HEK293 (cell line): Measurements from ENCODE around the gene NFRKB.

Source experiments
- CTCF ChIA-PET: fragments of 350-600 bp; formaldehyde crosslinking; extraction: SDS; loops from one replicate; lab custom pipeline; 2021; ENCODE audit warnings: antibody characterized with exemption; lab: Yijun Ruan, JAX
- POLR2A ChIA-PET: fragments of 300-600 bp; formaldehyde crosslinking; extraction: SDS; loops from one replicate; lab custom pipeline; 2020; ENCODE audit warnings: antibody characterized with exemption, inconsistent platforms; lab: Yijun Ruan, JAX
- H3K27ac ChIP-seq: fragments of 200-500 bp; sonication (Bioruptor generic); 2 replicates; pipeline ENCODE4 v1.5.1; 2014; ENCODE audit warnings: low read depth, low read length, control low read depth, inconsistent platforms; ENCODE audit errors: extremely low read depth
- H3K36me3 ChIP-seq, 2 experiments: fragments of 200-500 bp in 1 of 2; sonication (Bioruptor generic) in 1 of 2; 1 replicate in 1 of 2; 2 replicates in 1 of 2; pipeline ENCODE4 v1.5.1; 2014 to 2017; ENCODE audit warnings: inconsistent platforms in 2 of 2, low read length in 2 of 2; ENCODE audit not compliant: control insufficient read depth in 2 of 2, insufficient read depth in 1 of 2
- H3K4me1 ChIP-seq: fragments of 200-500 bp; sonication (Bioruptor generic); 2 replicates; pipeline ENCODE4 v1.5.1; 2014; ENCODE audit warnings: mild to moderate bottlenecking, low read length, inconsistent platforms; ENCODE audit not compliant: control insufficient read depth, insufficient read depth
- H3K4me3 ChIP-seq: 2 replicates; pipeline ENCODE4 v1.5.1; 2011; ENCODE audit warnings: low read depth, mild to moderate bottlenecking, control low read depth, low read length, moderate library complexity
- H3K9me3 ChIP-seq: fragments of 200-500 bp; sonication (Bioruptor generic); 2 replicates; pipeline ENCODE4 v1.5.1; 2014; ENCODE audit warnings: low read depth, low read length, inconsistent platforms; ENCODE audit not compliant: control insufficient read depth, insufficient read depth
- KLF1 ChIP-seq: fragments of 450-650 bp; formaldehyde crosslinking; IDR thresholded peaks from 2 replicates; pipeline ENCODE4 v1.5.1; 2016; ENCODE audit warnings: missing biosample characterization, missing genetic modification characterization
- KLF16 ChIP-seq: fragments of 450-650 bp; formaldehyde crosslinking; IDR thresholded peaks from 2 replicates; pipeline ENCODE4 v1.5.1; 2017; ENCODE audit warnings: missing biosample characterization, missing genetic modification characterization
- REST ChIP-seq: fragments of 450-650 bp; formaldehyde crosslinking; IDR thresholded peaks from 2 replicates; pipeline ENCODE4 v1.5.1; 2016; ENCODE audit warnings: missing biosample characterization, missing genetic modification characterization
- SCRT1 ChIP-seq: fragments of 450-650 bp; formaldehyde crosslinking; IDR thresholded peaks from 2 replicates; pipeline ENCODE4 v1.5.1; 2016; ENCODE audit warnings: missing biosample characterization, missing genetic modification characterization, borderline replicate concordance
- ZBTB11 ChIP-seq: fragments of 450-650 bp; formaldehyde crosslinking; conservative IDR thresholded peaks from 2 replicates; pipeline ENCODE4 v1.5.1; 2016; ENCODE audit warnings: low read depth, missing biosample characterization, missing genetic modification characterization
- ZEB2 ChIP-seq: fragments of 450-650 bp; formaldehyde crosslinking; IDR thresholded peaks from 2 replicates; pipeline ENCODE4 v1.5.1; 2016; ENCODE audit warnings: missing biosample characterization, missing genetic modification characterization
- ZFHX2 ChIP-seq: fragments of 450-650 bp; formaldehyde crosslinking; conservative IDR thresholded peaks from 2 replicates; pipeline ENCODE4 v1.5.1; 2016; ENCODE audit warnings: missing biosample characterization, missing genetic modification characterization
- ZNF155 ChIP-seq: fragments of 450-650 bp; formaldehyde crosslinking; IDR thresholded peaks from 2 replicates; pipeline ENCODE4 v1.5.1; 2016; ENCODE audit warnings: missing biosample characterization, missing genetic modification characterization
- ZNF157 ChIP-seq: fragments of 450-650 bp; formaldehyde crosslinking; IDR thresholded peaks from 2 replicates; pipeline ENCODE4 v1.5.1; 2016; ENCODE audit warnings: missing biosample characterization, missing genetic modification characterization
- ZNF19 ChIP-seq: fragments of 450-650 bp; formaldehyde crosslinking; IDR thresholded peaks from 2 replicates; pipeline ENCODE4; 2016; ENCODE audit warnings: missing biosample characterization, missing genetic modification characterization, low read depth
- ZNF362 ChIP-seq: fragments of 450-650 bp; formaldehyde crosslinking; IDR thresholded peaks from 2 replicates; pipeline ENCODE4 v1.5.1; 2016; ENCODE audit warnings: missing biosample characterization, missing genetic modification characterization
- ZNF391 ChIP-seq: fragments of 450-650 bp; formaldehyde crosslinking; IDR thresholded peaks from 2 replicates; pipeline ENCODE4 v1.5.1; 2016; ENCODE audit warnings: low read depth, missing biosample characterization, missing genetic modification characterization, borderline replicate concordance
- ZNF433 ChIP-seq: fragments of 450-650 bp; formaldehyde crosslinking; IDR thresholded peaks from 2 replicates; pipeline ENCODE4 v1.5.1; 2016; ENCODE audit warnings: missing biosample characterization, missing genetic modification characterization, low read depth
- ZNF473 ChIP-seq: fragments of 450-650 bp; formaldehyde crosslinking; IDR thresholded peaks from 2 replicates; pipeline ENCODE4 v1.5.1; 2017; ENCODE audit warnings: missing biosample characterization, missing genetic modification characterization
- ZNF580 ChIP-seq: fragments of 450-650 bp; formaldehyde crosslinking; IDR thresholded peaks from 2 replicates; pipeline ENCODE4 v1.5.1; 2016; ENCODE audit warnings: missing biosample characterization, missing genetic modification characterization
- ZNF585B ChIP-seq: fragments of 450-650 bp; formaldehyde crosslinking; IDR thresholded peaks from 2 replicates; pipeline ENCODE4 v1.5.1; 2016; ENCODE audit warnings: missing biosample characterization, missing genetic modification characterization
- ZNF623 ChIP-seq: fragments of 450-650 bp; formaldehyde crosslinking; IDR thresholded peaks from 2 replicates; pipeline ENCODE4 v1.5.1; 2016; ENCODE audit warnings: missing biosample characterization, missing genetic modification characterization
- ZNF645 ChIP-seq: fragments of 450-650 bp; formaldehyde crosslinking; IDR thresholded peaks from 2 replicates; pipeline ENCODE4; 2016; ENCODE audit warnings: missing biosample characterization, missing genetic modification characterization

The NFRKB gene

GRCh38 chr11:129930296-129930695 is 34.9 kb upstream of the NFRKB start:
- no peak overlapping the region for H3K4me3 ChIP-seq
- H3K36me3 ChIP-seq = peaks cover 0 to 33% of the 10 kb centered on the region in 2 experiments; a peak in 2 of 3 replicates
- H3K4me1 ChIP-seq = no peaks in the 10 kb centered on the region
- ChIA-PET POLR2A (no interaction called here), CTCF (interaction anchor here (0.6 to 1.6 kb wide), 3 partner anchors 41 to 370 kb away, joined by 3 to 5 read pairs (median 4); no protein-coding TSS in a partner anchor)
- no peaks in the 10 kb centered on the region for H3K9me3 ChIP-seq
- H3K27ac ChIP-seq = no peak overlapping the region
- TF ChIP-seq ZBTB11 = no peak

- Histone ChIP-seq H3K27ac (no peak overlapping the region), H3K4me3 (no peak overlapping the region), H3K9me3 (no peaks in the 10 kb centered on the region), H3K36me3 (peaks cover 0 to 36% of the 10 kb centered on the region in 2 experiments; a peak in 2 of 3 replicates), H3K4me1 (no peaks in the 10 kb centered on the region)
- ChIA-PET CTCF (interaction anchor here (0.6 to 1.6 kb wide), 4 partner anchors 41 to 370 kb away, joined by 3 to 5 read pairs (median 4); no protein-coding TSS in a partner anchor), POLR2A (no interaction called here)
- no peak for TF ChIP-seq ZNF155 (tag by site-specific recombination)
Observed at GRCh38 chr11:129929721-129930120, 34.3 kb upstream of the NFRKB start.

- ChIA-PET POLR2A (no interaction called here), CTCF (interaction anchor here (0.6 to 1.6 kb wide), 3 partner anchors 201 to 1591 kb away, joined by 3 to 4 read pairs (median 3); no protein-coding TSS in a partner anchor)
- Histone ChIP-seq H3K27ac (no peak overlapping the region), H3K9me3 (no peaks in the 10 kb centered on the region), H3K4me3 (no peak overlapping the region), H3K4me1 (no peaks in the 10 kb centered on the region), H3K36me3 (peaks cover 0 to 34% of the 10 kb centered on the region in 2 experiments; a peak in 2 of 3 replicates)
- TF ChIP-seq ZNF645 (tag by site-specific recombination) = no peak
- no peak for TF ChIP-seq REST (tag by site-specific recombination)
- TF ChIP-seq ZNF362 (tag by site-specific recombination) = no peak
- no peak for TF ChIP-seq ZEB2 (tag by site-specific recombination)
- TF ChIP-seq ZFHX2 (tag by site-specific recombination) = no peak
- TF ChIP-seq ZNF623 (tag by site-specific recombination) = no peak
- no peak for TF ChIP-seq SCRT1 (tag by site-specific recombination)
- TF ChIP-seq ZNF157 (tag by site-specific recombination) = no peak
- TF ChIP-seq ZNF580 (tag by site-specific recombination) = no peak
- TF ChIP-seq ZNF391 (tag by site-specific recombination) = no peak
- no peak for TF ChIP-seq ZNF585B (tag by site-specific recombination)
- TF ChIP-seq ZNF473 (tag by site-specific recombination) = no peak
- TF ChIP-seq KLF1 (tag by site-specific recombination) = no peak
- TF ChIP-seq ZNF19 = no peak
- TF ChIP-seq ZNF155 (tag by site-specific recombination) = no peak
- TF ChIP-seq ZNF433 (tag by site-specific recombination) = no peak
- no peak for TF ChIP-seq KLF16
Observed at GRCh38 chr11:129928923-129929692, 33.7 kb upstream of the NFRKB start.
